CD14-positive monocyte (primary cell): ENCODE measurements around the gene PINK1. TPM values are rescaled to one million over a fixed set of nuclear protein-coding genes. Genes with fewer than 3 reads are reported as not detected.

Experiments used
- DNase-seq, 3 donors: peaks; one replicate each; pipeline ENCODE4 v3.0.0-alpha.2; 2011 to 2022
- H2AFZ ChIP-seq: 2 replicates; pipeline ENCODE4 v1.6.0; 2012; ENCODE audit warnings: mild to moderate bottlenecking, low read depth, low read length, inconsistent platforms; ENCODE audit not compliant: insufficient read depth, poor library complexity, severe bottlenecking
- H3K27ac ChIP-seq, 2 donors: 1 replicate in 1 of 2; 2 replicates in 1 of 2; pipeline ENCODE4 v1.5.1; 2012 to 2013; ENCODE audit warnings: low read length in 2 of 2, control low read depth in 1 of 2, inconsistent platforms in 1 of 2, low read depth in 1 of 2, mild to moderate bottlenecking in 1 of 2
- H3K27me3 ChIP-seq, 2 donors: one replicate each; pipeline versions ENCODE4 v1.6.0 to v1.6.1; 2011 to 2013; ENCODE audit warnings: low read length in 2 of 2; ENCODE audit not compliant: control insufficient read depth in 2 of 2, insufficient read depth in 2 of 2
- H3K36me3 ChIP-seq, 2 donors: replicated peaks in 1 of 2; 1 replicate in 1 of 2; 2 replicates in 1 of 2; pipeline versions ENCODE4 v1.5.1 to v1.6.1; 2012 to 2013; ENCODE audit warnings: low read length in 2 of 2, control low read depth in 1 of 2, inconsistent platforms in 1 of 2, mild to moderate bottlenecking in 1 of 2; ENCODE audit not compliant: insufficient read depth in 2 of 2, control insufficient read depth in 1 of 2
- H3K4me1 ChIP-seq, 2 donors: 1 replicate in 1 of 2; 2 replicates in 1 of 2; pipeline versions ENCODE4 v1.5.1 to v1.6.1; 2012 to 2013; ENCODE audit warnings: low read length in 2 of 2, control low read depth in 1 of 2, inconsistent platforms in 1 of 2, mild to moderate bottlenecking in 1 of 2, moderate library complexity in 1 of 2; ENCODE audit not compliant: insufficient read depth in 2 of 2, control insufficient read depth in 1 of 2
- H3K4me2 ChIP-seq: replicated peaks from 2 replicates; pipeline ENCODE3; 2012; ENCODE audit warnings: low read length, moderate library complexity, mild to moderate bottlenecking; ENCODE audit not compliant: poor library complexity, severe bottlenecking; ENCODE audit errors: extremely low read depth
- H3K4me3 ChIP-seq, 3 experiments: fragments of 200-600 bp in 1 of 3; sonication (generic) in 1 of 3; replicated peaks in 1 of 3; 1 replicate in 2 of 3; 2 replicates in 1 of 3; pipeline ENCODE4 v1.5.1; 2011 to 2013; ENCODE audit warnings: low read length in 3 of 3, mild to moderate bottlenecking in 3 of 3, control low read depth in 2 of 3, low read depth in 2 of 3, inconsistent platforms in 1 of 3, moderate library complexity in 1 of 3
- H3K79me2 ChIP-seq: 2 replicates; pipeline ENCODE4 v1.6.0; 2012; ENCODE audit warnings: mild to moderate bottlenecking, control low read depth, inconsistent platforms, low read length, moderate library complexity; ENCODE audit not compliant: insufficient read depth
- H3K9ac ChIP-seq: 2 replicates; pipeline ENCODE4 v1.6.0; 2017; ENCODE audit warnings: low read length, mild to moderate bottlenecking; ENCODE audit not compliant: insufficient read depth, poor library complexity, severe bottlenecking
- H3K9me3 ChIP-seq, 2 donors: replicated peaks in 1 of 2; 1 replicate in 1 of 2; 2 replicates in 1 of 2; pipeline versions ENCODE4 v1.5.1 to v1.6.1; 2012 to 2013; ENCODE audit warnings: low read length in 2 of 2, control low read depth in 1 of 2; ENCODE audit not compliant: control insufficient read depth in 1 of 2, insufficient read depth in 1 of 2
- H4K20me1 ChIP-seq: 2 replicates; pipeline ENCODE4 v1.6.0; 2012; ENCODE audit warnings: mild to moderate bottlenecking, low read length, control low read depth, moderate library complexity; ENCODE audit not compliant: insufficient read depth
- H3K27ac Mint-ChIP-seq, 7 donors: one replicate each; pipeline ENCODE4 v1.8.0; 2020; ENCODE audit warnings: mild to moderate bottlenecking in 7 of 7, mixed read lengths in 7 of 7, moderate library complexity in 6 of 7, inconsistent platforms in 2 of 7
- H3K27me3 Mint-ChIP-seq, 3 donors: one replicate each; pipeline ENCODE4 v1.8.0; 2021 to 2022; ENCODE audit warnings: low read depth in 3 of 3, mild to moderate bottlenecking in 3 of 3, mixed read lengths in 3 of 3, moderate library complexity in 3 of 3, inconsistent platforms in 1 of 3
- H3K36me3 Mint-ChIP-seq, 2 donors: one replicate each; pipeline ENCODE4 v1.8.0; 2020; ENCODE audit warnings: mixed read lengths in 2 of 2, inconsistent platforms in 1 of 2, mild to moderate bottlenecking in 1 of 2
- H3K4me1 Mint-ChIP-seq: one replicate; pipeline ENCODE4 v1.8.0; 2020; ENCODE audit warnings: mild to moderate bottlenecking, mixed read lengths
- H3K4me3 Mint-ChIP-seq, 2 donors: one replicate each; pipeline ENCODE4 v1.8.0; 2020; ENCODE audit warnings: mild to moderate bottlenecking in 2 of 2, mixed read lengths in 2 of 2, moderate library complexity in 1 of 2
- H3K9me3 Mint-ChIP-seq, 7 donors: one replicate each; pipeline ENCODE4 v1.8.0; 2020 to 2022; ENCODE audit warnings: mixed read lengths in 7 of 7, mild to moderate bottlenecking in 6 of 7, moderate library complexity in 6 of 7, inconsistent platforms in 2 of 7
- CTCF ChIP-seq: fragments of 200-600 bp; IDR thresholded peaks from one replicate; pipeline ENCODE4 v1.8.0; 2022; ENCODE audit warnings: antibody characterized with exemption, mild to moderate bottlenecking
- WGBS: methylation state at CpG from one replicate; pipeline ENCODE4 v1.1.5; 2013; ENCODE audit warnings: missing lambda C conversion rate; ENCODE audit not compliant: insufficient coverage; 5-methylcytosine and 5-hydroxymethylcytosine counted together
- intact Hi-C, 2 donors: fragments of 100-400 bp; cut with micrococcal nuclease; formaldehyde crosslinking; loops; one replicate each; pipeline versions ENCODE4 v1.15.0 to v1.15.1; 2023
- polyA plus RNA-seq, 3 donors: library from polyadenylated mRNA; depleted of rRNA in 1 of 3; unstranded in 2 of 3; stranded (reverse) in 1 of 3; fragments of 300-500 nt in 2 of 3; fragments of >200 nt in 1 of 3; fragmentation: Illumina TruSeq in 2 of 3; gene quantifications; 1 replicate in 2 of 3; 2 replicates in 1 of 3; pipeline ENCODE4 v1.2.3, GENCODE V29; 2012 to 2021

The PINK1 gene
- polyA plus RNA-seq, 3 donors: 21.6 to 32.7 (median 24.0) TPM

DNA sequence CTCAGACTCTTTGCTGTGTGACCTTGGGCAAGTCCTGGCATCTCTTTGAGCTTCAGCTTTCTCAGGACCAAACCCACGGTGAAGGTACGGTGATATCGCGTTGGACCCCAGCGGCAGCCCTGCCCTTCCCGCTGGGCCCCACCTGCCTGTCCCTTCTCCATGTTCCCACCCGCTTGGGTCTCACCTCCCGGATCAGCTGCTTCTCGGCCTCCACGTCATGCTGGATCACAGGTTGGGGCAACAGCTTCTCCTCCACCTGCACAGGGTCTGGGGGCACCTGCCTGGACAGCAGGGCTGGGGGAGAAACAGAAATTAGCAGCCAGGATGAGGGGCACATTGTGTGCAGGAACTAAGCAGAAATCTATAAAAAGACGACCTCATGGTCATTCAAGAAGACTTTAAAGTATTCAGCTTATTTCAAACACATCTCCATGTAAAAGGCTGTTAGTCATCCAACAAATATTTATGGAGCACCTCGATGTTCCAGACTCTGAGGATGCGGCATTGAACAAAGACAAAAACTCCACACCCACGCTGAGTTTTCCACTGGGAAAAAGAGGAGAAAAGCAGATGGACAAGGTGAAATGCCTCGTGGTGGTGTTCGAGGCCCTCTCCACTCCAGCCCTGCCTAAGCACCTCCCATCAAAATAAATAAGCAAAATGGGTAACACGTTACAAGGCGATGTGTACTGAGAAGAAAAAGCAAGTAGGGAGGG, 65.1 kb downstream of the PINK1 start:
- H3K9ac ChIP-seq: no peak overlapping the region
- H3K27me3 ChIP-seq: no peaks in the 10 kb centered on the region
- intact Hi-C loops: loop anchor here (5.0 to 10.0 kb wide), 2 partner anchors 34 to 496 kb away; partner anchors contain the start of gene SH2D5 (in 1 of the 2)
- H3K36me3 ChIP-seq: no peaks in the 10 kb centered on the region
- no peak overlapping the region for H3K27ac ChIP-seq
- H3K9me3 ChIP-seq: no peaks in the 10 kb centered on the region
- H3K27me3 Mint-ChIP-seq: peaks cover 3 to 16% (median 7%) of the 10 kb centered on the region in 3 donors
- no peaks in the 10 kb centered on the region for H4K20me1 ChIP-seq
- no peaks in the 10 kb centered on the region for H3K36me3 Mint-ChIP-seq
- H3K4me2 ChIP-seq: no peak overlapping the region
- peaks cover 7% of the 10 kb centered on the region for H3K4me1 Mint-ChIP-seq
- no peak for DNase-seq
- TF ChIP-seq CTCF: no peak
- no peaks in the 10 kb centered on the region for H3K9me3 Mint-ChIP-seq
- H3K4me3 Mint-ChIP-seq: no peak overlapping the region
- no peak overlapping the region for H3K4me3 ChIP-seq
- no peak overlapping the region for H2AFZ ChIP-seq
- peak overlapping the region in 1 of 7 donors; percentile 19 for H3K27ac Mint-ChIP-seq
- no peaks in the 10 kb centered on the region for H3K79me2 ChIP-seq
- 98% methylated on average over 7 of the region's 18 CpGs for WGBS
- peaks cover 9 to 11% of the 10 kb centered on the region in 2 donors for H3K4me1 ChIP-seq

- H3K27ac ChIP-seq: no peak overlapping the region
- H3K9me3 ChIP-seq: no peaks in the 10 kb centered on the region
- no peaks in the 10 kb centered on the region for H3K79me2 ChIP-seq
- H3K4me3 Mint-ChIP-seq: no peak overlapping the region
- H3K4me1 ChIP-seq: peaks cover 9 to 11% of the 10 kb centered on the region in 2 donors
- H3K9me3 Mint-ChIP-seq: no peaks in the 10 kb centered on the region
- no peak overlapping the region for H3K9ac ChIP-seq
- no peaks in the 10 kb centered on the region for H3K36me3 ChIP-seq
- H3K27ac Mint-ChIP-seq: peak overlapping the region in 1 of 7 donors; percentile 27
- no peak for DNase-seq
- no peaks in the 10 kb centered on the region for H3K36me3 Mint-ChIP-seq
- no peak overlapping the region for H3K4me2 ChIP-seq
- H3K4me3 ChIP-seq: no peak overlapping the region
- H2AFZ ChIP-seq: no peak overlapping the region
- TF ChIP-seq CTCF: no peak
- intact Hi-C loops: loop anchor here (5.0 to 10.0 kb wide), 2 partner anchors 33 to 495 kb away; partner anchors contain the start of gene SH2D5 (in 1 of the 2)
- peaks cover 7% of the 10 kb centered on the region for H3K4me1 Mint-ChIP-seq
- 96% methylated on average over 8 of the region's 9 CpGs for WGBS
- peaks cover 3 to 13% (median 9%) of the 10 kb centered on the region in 3 donors for H3K27me3 Mint-ChIP-seq
- no peaks in the 10 kb centered on the region for H3K27me3 ChIP-seq
- no peaks in the 10 kb centered on the region for H4K20me1 ChIP-seq
Measured at GRCh38 chr1:20699558-20699957, 66.3 kb downstream of the PINK1 start.
